ENCODE measurements around the gene CHST14. TPM values are rescaled to one million over a fixed set of nuclear protein-coding genes. Genes with fewer than 3 reads are reported as not detected.

Gene CHST14
- polyA plus RNA-seq, 1 of the 3 experiments (the other 2 are of a cell fraction), result 43.2 TPM

DNA sequence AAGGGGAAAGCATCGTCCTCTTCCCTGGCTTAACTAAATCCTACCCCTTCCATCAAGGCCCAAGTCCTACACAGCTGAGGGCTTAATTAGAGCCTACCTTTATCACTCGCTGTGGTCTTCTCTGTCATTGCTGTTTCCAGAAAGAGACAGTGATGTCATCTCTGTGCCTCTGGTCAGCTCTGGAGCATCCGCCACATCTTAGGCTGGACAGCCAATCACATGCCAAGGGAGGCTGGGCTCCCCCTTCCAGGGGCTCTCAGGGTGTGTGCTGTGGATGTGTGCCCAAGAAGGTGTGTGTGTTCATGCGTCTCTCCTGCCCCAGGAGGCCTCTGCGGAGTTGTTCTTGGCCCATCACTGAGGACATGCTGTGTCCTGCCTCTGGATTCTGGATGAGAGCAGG is 42.8 kb downstream of the CHST14 start (continued):
- no peak for TF ChIP-seq FOSL2 (IDR thresholded peaks at IDR 0.05; ENCODE audit: borderline replicate concordance, low read depth)
- no peak for TF ChIP-seq ELF1 (IDR thresholded peaks at IDR 0.05)
- no peak for TF ChIP-seq FOXJ3 (CRISPR knock-in tag; IDR thresholded peaks at IDR 0.05)

DNA sequence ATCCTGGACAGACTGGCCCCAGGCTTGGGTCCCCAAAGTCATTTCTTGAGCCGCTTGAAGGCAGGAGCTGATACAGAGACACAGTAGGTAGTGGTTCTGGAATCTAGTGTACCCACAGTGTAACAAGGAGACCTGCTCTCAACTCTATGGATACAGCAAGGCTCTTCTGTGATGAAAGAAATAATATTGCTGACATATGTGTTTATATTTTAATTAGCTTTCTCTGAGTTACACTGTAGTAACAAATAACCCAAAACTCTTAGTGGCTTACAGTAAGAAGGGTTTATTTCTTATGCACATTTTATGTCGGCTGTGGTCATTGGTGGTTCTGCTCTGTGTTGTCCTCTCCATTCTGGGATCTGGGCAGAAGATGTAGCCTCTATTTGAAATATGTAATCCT is 45.5 kb downstream of the CHST14 start:
- Histone ChIP-seq H3K4me1 (ENCODE audit: control insufficient read depth in 1 of 2, insufficient read depth in 2 of 2, low read depth in 1 of 2, low read length in 1 of 2) (peaks cover 0 to 2% of the 10 kb centered on the region in 2 experiments; a peak in 1 of 4 replicates), H4K20me1 (ENCODE audit: insufficient read depth) (no peaks in the 10 kb centered on the region), H3K4me2 (no peak overlapping the region), H3F3A (replicated peaks; ENCODE audit: insufficient read depth) (no peaks in the 10 kb centered on the region), H3K79me2 (ENCODE audit: insufficient read depth) (no peaks in the 10 kb centered on the region), H2AFZ (ENCODE audit: low read depth) (no peak overlapping the region), H3K9ac (no peak overlapping the region), H3K27me3 (ENCODE audit: insufficient read depth) (no peaks in the 10 kb centered on the region), H3K9me2 (no peaks in the 10 kb centered on the region), H3K36me3 (replicated peaks in 1 of 2; ENCODE audit: control insufficient read depth in 1 of 2, insufficient read depth in 2 of 2, low read length in 1 of 2) (no peaks in the 10 kb centered on the region), H3K27ac (ENCODE audit: low read depth in 2 of 2, low read length in 1 of 2) (no peak overlapping the region), H3K9me3 (no peaks in the 10 kb centered on the region), H3K4me3 (ENCODE audit: low read depth in 2 of 2, low read length in 1 of 2) (no peak overlapping the region)
- CTCF ChIA-PET, result no interaction called here
- no peak for TF ChIP-seq SMC3 (IDR thresholded peaks at IDR 0.05; ENCODE audit: low read depth, low read length)
- no peak for TF ChIP-seq RCOR1 (IDR thresholded peaks at IDR 0.05; ENCODE audit: low read length)
- TF ChIP-seq MXI1 (IDR thresholded peaks at IDR 0.05; ENCODE audit: low read depth, low read length), result no peak
- TF ChIP-seq GABPA (IDR thresholded peaks at IDR 0.05; ENCODE audit: low read depth), result no peak
- no peak for TF ChIP-seq MEF2A (IDR thresholded peaks at IDR 0.05; ENCODE audit: borderline replicate concordance, low read depth)
- POLR2A ChIA-PET, result no interaction called here
- no peak for DNase-seq
- WGBS (ENCODE audit: low lambda C conversion rate), result 84% methylated on average over 2 of the region's 2 CpGs

Other genes with a start within 250 kb of the CHST14 start
- gene PAK6, start 231.9 kb upstream of the CHST14 start, polyA plus RNA-seq (2012; rRNA removed), result 0.07 and 0.16 TPM in 2 replicates
- gene ANKRD63, start 187.9 kb upstream of the CHST14 start, polyA plus RNA-seq (2012; rRNA removed), result not detected in 2 replicates
- 0.15 TPM in 2 replicates for gene PLCB2, start 163.0 kb upstream of the CHST14 start, polyA plus RNA-seq (2012; rRNA removed)
- 7.8 and 9.8 TPM in 2 replicates for gene INAFM2, start 147.3 kb upstream of the CHST14 start, polyA plus RNA-seq (2012; rRNA removed)
- gene CCDC9B, start 130.0 kb upstream of the CHST14 start, polyA plus RNA-seq (2012; rRNA removed), result 13.7 and 14.2 TPM in 2 replicates
- gene PHGR1, start 120.0 kb upstream of the CHST14 start, polyA plus RNA-seq (2012; rRNA removed), result not detected in 2 replicates
- gene DISP2, start 112.8 kb upstream of the CHST14 start, polyA plus RNA-seq (2012; rRNA removed), result 0.08 and 0.12 TPM in 2 replicates
- 25.5 and 29.5 TPM in 2 replicates for gene KNSTRN, start 88.3 kb upstream of the CHST14 start, polyA plus RNA-seq (2012; rRNA removed)
- gene IVD, start 65.2 kb upstream of the CHST14 start, polyA plus RNA-seq (2012; rRNA removed), result 54.2 and 73.8 TPM in 2 replicates
- 4.7 and 5.5 TPM in 2 replicates for gene BAHD1, start 30.0 kb upstream of the CHST14 start, polyA plus RNA-seq (2012; rRNA removed)
- gene CCDC32, start 94.1 kb downstream of the CHST14 start, polyA plus RNA-seq (2012; rRNA removed), result 7.4 and 8.2 TPM in 2 replicates
- 10.3 and 10.8 TPM in 2 replicates for gene RPUSD2, start 98.3 kb downstream of the CHST14 start, polyA plus RNA-seq (2012; rRNA removed)
- 1.6 and 2.0 TPM in 2 replicates for gene KNL1, start 123.3 kb downstream of the CHST14 start, polyA plus RNA-seq (2012; rRNA removed)
- gene RAD51, start 224.2 kb downstream of the CHST14 start, polyA plus RNA-seq (2012; rRNA removed), result 6.6 and 7.6 TPM in 2 replicates

Measured in SK-N-SH (cell line).